Osteoblast (primary cell): Measurements from ENCODE around the gene PRSS33. TPM values are rescaled to one million over a fixed set of nuclear protein-coding genes. Genes with fewer than 3 reads are reported as not detected.

Experiments used
- DNase-seq: peaks from one replicate; pipeline ENCODE4 v3.0.0; 2011; ENCODE audit warnings: low spot score, mixed read lengths; ENCODE audit not compliant: insufficient read length; ENCODE audit errors: missing footprints
- H2AFZ ChIP-seq: 2 replicates; pipeline ENCODE4 v1.6.0; 2011; ENCODE audit warnings: mild to moderate bottlenecking, low read length
- H3K27ac ChIP-seq: 2 replicates; pipeline ENCODE4 v1.5.1; 2011; ENCODE audit warnings: mild to moderate bottlenecking, low read depth, low read length, moderate library complexity
- H3K27me3 ChIP-seq: 2 replicates; pipeline ENCODE4 v1.6.0; 2012; ENCODE audit warnings: mild to moderate bottlenecking, control low read depth, inconsistent platforms, low read length, moderate library complexity; ENCODE audit not compliant: insufficient read depth
- H3K36me3 ChIP-seq: 2 replicates; pipeline ENCODE4 v1.5.1; 2011; ENCODE audit warnings: mild to moderate bottlenecking, low read length, control low read depth, moderate library complexity; ENCODE audit not compliant: insufficient read depth
- H3K4me1 ChIP-seq: 2 replicates; pipeline ENCODE4 v1.5.1; 2011; ENCODE audit warnings: mild to moderate bottlenecking, low read length, control low read depth, moderate library complexity; ENCODE audit not compliant: insufficient read depth
- H3K4me2 ChIP-seq: 2 replicates; pipeline ENCODE4 v1.6.0; 2011; ENCODE audit warnings: mild to moderate bottlenecking, low read length; ENCODE audit not compliant: insufficient read depth
- H3K4me3 ChIP-seq: fragments of 200-600 bp; sonication (generic); 3 replicates; pipeline ENCODE4 v1.5.1; 2012; ENCODE audit warnings: mild to moderate bottlenecking, low read length, inconsistent platforms; ENCODE audit not compliant: insufficient read depth
- H3K79me2 ChIP-seq: 2 replicates; pipeline ENCODE4 v1.6.0; 2012; ENCODE audit warnings: mild to moderate bottlenecking, low read length, control low read depth, inconsistent platforms; ENCODE audit not compliant: insufficient read depth
- H3K9me3 ChIP-seq: 2 replicates; pipeline ENCODE4 v1.5.1; 2011; ENCODE audit warnings: low read depth, low read length, control low read depth
- H4K20me1 ChIP-seq: 2 replicates; pipeline ENCODE4 v1.6.0; 2012; ENCODE audit warnings: mild to moderate bottlenecking, low read length, control low read depth; ENCODE audit not compliant: insufficient read depth
- total RNA-seq: library from RNA; depleted of rRNA; stranded (reverse); fragments of >200 nt; gene quantifications from 2 replicates; pipeline ENCODE4 v1.2.3, GENCODE V29; 2012
- TF ChIP-seq, protein P1 (sequence below): IDR thresholded peaks from 2 replicates; pipeline ENCODE4 v1.5.1; 2011; ENCODE audit warnings: mild to moderate bottlenecking, low read depth, low read length, moderate library complexity; ENCODE audit errors: extremely low read depth

The PRSS33 gene
- total RNA-seq, 1 donor: not detected

DNA sequence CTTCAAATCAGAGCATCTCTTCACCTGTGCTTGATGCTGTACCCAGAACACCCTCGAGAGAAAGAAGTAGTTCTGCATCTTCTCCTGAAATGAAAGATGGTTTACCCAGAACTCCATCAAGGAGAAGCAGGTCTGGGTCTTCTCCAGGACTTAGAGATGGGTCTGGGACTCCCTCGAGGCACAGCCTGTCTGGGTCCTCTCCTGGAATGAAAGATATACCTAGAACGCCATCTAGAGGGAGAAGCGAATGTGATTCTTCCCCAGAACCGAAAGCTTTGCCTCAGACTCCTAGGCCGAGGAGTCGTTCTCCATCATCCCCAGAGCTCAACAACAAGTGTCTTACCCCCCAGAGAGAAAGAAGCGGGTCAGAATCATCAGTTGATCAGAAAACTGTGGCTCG is 22.6 kb downstream of the PRSS33 start:
- H3K27me3 ChIP-seq: no peaks in the 10 kb centered on the region
- no peak overlapping the region for H3K27ac ChIP-seq
- H3K9me3 ChIP-seq: no peaks in the 10 kb centered on the region
- H2AFZ ChIP-seq: no peak overlapping the region
- TF ChIP-seq, protein P1, sequence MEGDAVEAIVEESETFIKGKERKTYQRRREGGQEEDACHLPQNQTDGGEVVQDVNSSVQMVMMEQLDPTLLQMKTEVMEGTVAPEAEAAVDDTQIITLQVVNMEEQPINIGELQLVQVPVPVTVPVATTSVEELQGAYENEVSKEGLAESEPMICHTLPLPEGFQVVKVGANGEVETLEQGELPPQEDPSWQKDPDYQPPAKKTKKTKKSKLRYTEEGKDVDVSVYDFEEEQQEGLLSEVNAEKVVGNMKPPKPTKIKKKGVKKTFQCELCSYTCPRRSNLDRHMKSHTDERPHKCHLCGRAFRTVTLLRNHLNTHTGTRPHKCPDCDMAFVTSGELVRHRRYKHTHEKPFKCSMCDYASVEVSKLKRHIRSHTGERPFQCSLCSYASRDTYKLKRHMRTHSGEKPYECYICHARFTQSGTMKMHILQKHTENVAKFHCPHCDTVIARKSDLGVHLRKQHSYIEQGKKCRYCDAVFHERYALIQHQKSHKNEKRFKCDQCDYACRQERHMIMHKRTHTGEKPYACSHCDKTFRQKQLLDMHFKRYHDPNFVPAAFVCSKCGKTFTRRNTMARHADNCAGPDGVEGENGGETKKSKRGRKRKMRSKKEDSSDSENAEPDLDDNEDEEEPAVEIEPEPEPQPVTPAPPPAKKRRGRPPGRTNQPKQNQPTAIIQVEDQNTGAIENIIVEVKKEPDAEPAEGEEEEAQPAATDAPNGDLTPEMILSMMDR: no peak
- peaks cover 100% of the 10 kb centered on the region for H3K79me2 ChIP-seq
- no peak overlapping the region for H3K4me3 ChIP-seq
- H3K4me2 ChIP-seq: no peak overlapping the region
- DNase-seq: no peak
- H3K36me3 ChIP-seq: peaks cover 100% of the 10 kb centered on the region
- H3K4me1 ChIP-seq: peaks cover 3% of the 10 kb centered on the region
- H4K20me1 ChIP-seq: peaks cover 94% of the 10 kb centered on the region

DNA sequence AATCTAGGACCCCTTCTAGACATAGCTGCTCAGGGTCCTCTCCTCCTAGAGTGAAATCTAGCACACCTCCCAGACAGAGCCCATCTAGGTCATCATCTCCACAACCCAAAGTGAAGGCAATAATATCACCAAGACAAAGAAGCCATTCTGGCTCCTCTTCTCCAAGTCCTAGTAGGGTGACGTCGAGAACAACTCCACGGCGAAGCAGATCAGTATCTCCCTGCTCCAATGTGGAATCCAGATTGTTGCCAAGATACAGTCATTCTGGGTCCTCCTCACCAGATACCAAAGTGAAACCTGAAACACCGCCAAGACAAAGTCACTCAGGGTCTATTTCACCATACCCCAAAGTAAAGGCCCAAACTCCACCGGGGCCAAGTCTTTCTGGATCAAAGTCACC is 24.2 kb downstream of the PRSS33 start:
- Histone ChIP-seq H3K27ac (no peak overlapping the region), H4K20me1 (peaks cover 93% of the 10 kb centered on the region)
- TF ChIP-seq, protein P1: no peak

DNA sequence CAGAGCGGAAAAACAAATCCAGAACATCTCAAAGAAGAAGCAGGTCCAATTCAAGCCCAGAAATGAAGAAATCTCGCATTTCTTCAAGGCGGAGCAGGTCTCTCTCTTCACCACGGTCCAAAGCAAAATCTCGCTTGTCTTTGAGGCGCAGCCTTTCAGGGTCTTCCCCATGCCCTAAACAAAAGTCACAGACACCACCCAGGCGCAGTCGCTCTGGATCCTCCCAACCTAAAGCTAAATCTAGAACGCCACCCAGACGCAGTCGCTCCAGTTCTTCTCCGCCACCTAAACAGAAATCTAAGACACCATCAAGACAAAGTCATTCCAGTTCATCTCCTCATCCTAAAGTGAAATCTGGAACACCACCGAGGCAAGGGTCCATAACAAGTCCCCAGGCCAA is 24.6 kb downstream of the PRSS33 start:
- Histone ChIP-seq H3K27ac (no peak overlapping the region), H3K27me3 (no peaks in the 10 kb centered on the region), H3K4me1 (no peaks in the 10 kb centered on the region), H3K9me3 (no peaks in the 10 kb centered on the region), H3K4me2 (no peak overlapping the region), H3K79me2 (peaks cover 100% of the 10 kb centered on the region), H4K20me1 (peaks cover 92% of the 10 kb centered on the region), H3K36me3 (peaks cover 100% of the 10 kb centered on the region), H2AFZ (no peak overlapping the region), H3K4me3 (no peak overlapping the region)
- DNase-seq: no peak
- TF ChIP-seq, protein P1: no peak

More for the DNA sequence above, 24.2 kb downstream of the PRSS33 start:
- Histone ChIP-seq H2AFZ (no peak overlapping the region), H3K36me3 (peaks cover 100% of the 10 kb centered on the region), H3K4me2 (no peak overlapping the region), H3K4me3 (no peak overlapping the region), H3K4me1 (peaks cover under 1% of the 10 kb centered on the region), H3K27me3 (no peaks in the 10 kb centered on the region), H3K79me2 (peaks cover 100% of the 10 kb centered on the region), H3K9me3 (no peaks in the 10 kb centered on the region)
- no peak for DNase-seq

DNA sequence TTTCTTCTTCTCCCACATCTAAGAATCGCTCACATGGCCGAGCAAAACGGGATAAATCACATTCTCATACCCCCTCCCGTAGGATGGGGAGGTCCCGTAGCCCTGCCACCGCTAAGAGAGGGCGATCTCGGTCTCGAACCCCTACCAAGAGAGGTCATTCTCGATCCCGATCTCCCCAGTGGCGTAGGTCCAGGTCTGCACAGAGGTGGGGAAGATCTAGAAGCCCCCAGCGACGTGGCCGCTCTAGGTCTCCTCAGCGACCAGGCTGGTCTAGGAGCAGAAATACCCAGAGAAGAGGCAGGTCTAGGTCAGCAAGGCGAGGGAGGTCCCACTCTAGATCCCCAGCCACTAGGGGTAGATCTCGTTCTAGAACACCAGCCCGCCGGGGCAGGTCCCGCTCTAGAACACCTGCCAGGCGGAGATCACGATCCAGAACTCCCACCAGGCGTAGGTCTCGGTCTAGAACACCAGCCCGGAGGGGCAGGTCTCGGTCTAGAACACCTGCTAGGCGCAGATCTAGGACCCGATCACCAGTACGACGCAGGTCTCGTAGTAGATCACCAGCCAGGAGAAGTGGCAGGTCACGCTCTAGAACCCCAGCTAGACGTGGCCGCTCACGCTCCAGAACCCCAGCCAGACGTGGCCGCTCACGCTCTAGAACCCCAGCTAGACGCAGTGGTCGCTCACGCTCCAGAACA is 25.3 kb downstream of the PRSS33 start:
- H3K9me3 ChIP-seq: no peaks in the 10 kb centered on the region
- no peak overlapping the region for H3K4me2 ChIP-seq
- TF ChIP-seq, protein P1: no peak
- H4K20me1 ChIP-seq: peaks cover 92% of the 10 kb centered on the region
- no peak overlapping the region for H3K4me3 ChIP-seq
- no peak overlapping the region for H3K27ac ChIP-seq
- no peaks in the 10 kb centered on the region for H3K4me1 ChIP-seq
- no peak overlapping the region for H2AFZ ChIP-seq
- DNase-seq: no peak
- no peaks in the 10 kb centered on the region for H3K27me3 ChIP-seq
- H3K79me2 ChIP-seq: peaks cover 100% of the 10 kb centered on the region
- H3K36me3 ChIP-seq: peaks cover 100% of the 10 kb centered on the region
